ENCODE data around the gene SLX9. TPM values are rescaled to one million over a fixed set of nuclear protein-coding genes. Genes with fewer than 3 reads are reported as not detected.

SLX9 gene
- total RNA-seq, 1 donor from 2014 or later, result 0.75 TPM

GRCh38 chr21:44965251-44966022 is 25.6 kb downstream of the SLX9 start:
- H3K4me3 ChIP-seq, result no peak overlapping the region
- peaks cover 0 to 12% of the 10 kb centered on the region in 2 donors for H3K36me3 ChIP-seq
- no peak for DNase-seq (ENCODE audit: low spot score in 2 of 2)
- H3K4me1 ChIP-seq, result peaks cover 23 to 56% of the 10 kb centered on the region in 2 donors
- TF ChIP-seq CTCF (IDR thresholded peaks at IDR 0.05), result no peak
- H3K27me3 ChIP-seq, result no peaks in the 10 kb centered on the region
- H3K9me3 ChIP-seq, result no peaks in the 10 kb centered on the region
- H3K27ac ChIP-seq, result peak overlapping the region; percentile 72 to 87
- intact Hi-C loops (cut with DNase I), result no loop called here

GRCh38 chr21:44966135-44967081 is 26.6 kb downstream of the SLX9 start:
- TF ChIP-seq CTCF (IDR thresholded peaks at IDR 0.05), result no peak
- DNase-seq (ENCODE audit: low spot score in 2 of 2), result no peak
- Histone ChIP-seq H3K4me3 (peak overlapping the region; percentile 7 to 46), H3K9me3 (no peaks in the 10 kb centered on the region), H3K4me1 (peaks cover 23 to 46% of the 10 kb centered on the region in 2 donors), H3K27ac (peak overlapping the region; percentile 72 to 87), H3K27me3 (no peaks in the 10 kb centered on the region), H3K36me3 (peaks cover 0 to 10% of the 10 kb centered on the region in 2 donors)
- intact Hi-C loops (cut with DNase I), result no loop called here

DNA sequence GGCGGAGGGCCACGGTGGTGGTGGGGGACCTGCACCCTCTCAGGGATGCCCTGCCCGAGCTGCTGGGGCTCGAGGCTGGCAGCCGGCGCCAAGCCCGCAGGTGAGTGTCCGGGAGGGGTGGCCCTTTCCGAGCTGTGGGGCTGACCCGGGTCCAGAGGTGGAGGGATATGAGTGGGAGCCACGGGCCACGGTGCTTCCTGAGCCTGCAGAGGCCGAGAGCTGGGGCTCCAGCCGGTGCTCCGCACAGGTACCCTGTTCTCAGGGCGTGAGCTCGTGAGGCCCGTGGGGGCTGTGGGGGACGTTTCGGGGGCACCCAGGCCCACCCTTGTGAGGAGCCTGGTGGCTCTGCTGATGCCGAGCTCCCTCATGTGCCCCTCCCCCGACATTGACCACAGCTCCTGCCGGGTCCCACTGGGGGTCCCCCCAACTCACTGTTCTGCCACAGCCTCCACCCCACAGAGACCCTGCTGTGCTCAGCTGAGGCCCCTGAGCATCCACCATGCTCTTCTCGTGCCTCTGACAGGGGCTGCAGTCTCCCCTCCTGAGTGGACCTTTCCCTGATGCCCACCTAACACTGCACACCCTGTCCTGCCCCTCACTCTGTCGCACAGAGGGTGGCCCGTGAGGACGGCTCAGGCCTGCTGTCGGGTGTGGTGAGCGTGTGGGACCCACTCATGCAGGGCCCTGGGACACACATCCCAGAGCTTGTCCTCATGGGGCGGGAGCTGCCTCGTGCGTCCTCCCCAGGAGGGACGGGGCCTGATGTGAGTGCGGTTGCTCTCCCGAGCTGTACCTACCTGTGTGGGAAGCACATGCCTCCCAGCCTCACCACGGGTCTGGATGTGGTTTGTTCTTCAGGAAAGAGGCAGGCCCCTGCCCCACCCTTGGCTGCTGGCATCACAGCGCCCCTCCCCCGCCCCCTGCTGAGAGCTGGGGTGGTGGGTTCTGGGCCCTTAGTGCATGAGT is 27.5 kb downstream of the SLX9 start:
- peaks cover 19 to 40% of the 10 kb centered on the region in 2 donors for H3K4me1 ChIP-seq
- H3K9me3 ChIP-seq, result no peaks in the 10 kb centered on the region
- H3K36me3 ChIP-seq, result peaks cover 0 to 10% of the 10 kb centered on the region in 2 donors
- no peaks in the 10 kb centered on the region for H3K27me3 ChIP-seq
- intact Hi-C loops (cut with DNase I), result no loop called here
- peak overlapping the region; percentile 72 to 87 for H3K27ac ChIP-seq
- peak overlapping the region; percentile 7 to 46 for H3K4me3 ChIP-seq
- no peak for TF ChIP-seq CTCF (IDR thresholded peaks at IDR 0.05)
- DNase-seq (ENCODE audit: low spot score in 2 of 2), result no peak

GRCh38 chr21:44969066-44969670 is 29.3 kb downstream of the SLX9 start:
- intact Hi-C loops (cut with DNase I), result no loop called here
- DNase-seq (ENCODE audit: low spot score in 2 of 2), result no peak
- TF ChIP-seq CTCF (IDR thresholded peaks at IDR 0.05), result no peak
- peaks cover 0 to 17% of the 10 kb centered on the region in 2 donors for H3K36me3 ChIP-seq
- H3K9me3 ChIP-seq, result no peaks in the 10 kb centered on the region
- H3K27me3 ChIP-seq, result no peaks in the 10 kb centered on the region
- H3K4me1 ChIP-seq, result peaks cover 19 to 32% of the 10 kb centered on the region in 2 donors
- H3K27ac ChIP-seq, result peak overlapping the region in 1 of 2 donors; percentile 37
- no peak overlapping the region for H3K4me3 ChIP-seq
